Cardiac muscle cell (in vitro differentiated cells and primary cell): ENCODE data around the gene ALDH1A2. TPM values are rescaled to one million over a fixed set of nuclear protein-coding genes. Genes with fewer than 3 reads are reported as not detected.
A peak's percentile ranks its signal among the peaks of the same experiment; 100 is the strongest.
"Not testable (repeated sequence)": the region's sequence is repeated elsewhere in the genome, so short reads cannot be mapped to it uniquely, and the experiment has no call there.

Source experiments
- DNase-seq, 2 donors: peaks; one replicate each; pipeline versions ENCODE4 v3.0.0 to v3.0.0-alpha.2; 2010 to 2017; ENCODE audit warnings: low read depth in 1 of 2, low spot score in 1 of 2
- H3K27ac ChIP-seq: fragments of 200-600 bp; sonication (generic); 2 replicates; pipeline ENCODE4 v1.5.1; 2016
- H3K27me3 ChIP-seq: fragments of 200-600 bp; sonication (generic); 2 replicates; pipeline ENCODE4 v1.6.0; 2016; ENCODE audit warnings: control low read depth
- H3K36me3 ChIP-seq: fragments of 200-600 bp; sonication (generic); 2 replicates; pipeline ENCODE4 v1.5.1; 2016; ENCODE audit warnings: control low read depth
- H3K4me1 ChIP-seq: fragments of 200-600 bp; sonication (generic); 2 replicates; pipeline ENCODE4 v1.8.1; 2017; ENCODE audit warnings: low read depth, mild to moderate bottlenecking, mixed run types
- H3K4me3 ChIP-seq: fragments of 200-600 bp; sonication (generic); 2 replicates; pipeline ENCODE4 v1.5.1; 2016; ENCODE audit warnings: mild to moderate bottlenecking
- H3K9me3 ChIP-seq: fragments of 200-600 bp; sonication (generic); 2 replicates; pipeline ENCODE4 v1.5.1; 2017; ENCODE audit warnings: low read depth, mild to moderate bottlenecking, control low read depth
- polyA plus RNA-seq: library from polyadenylated mRNA; unstranded; fragments of >200 nt; fragmentation: Nextera tagmentation; extraction: Ambion mirVana; gene quantifications from 2 replicates; pipeline ENCODE4 v1.2.1, GENCODE V29; 2016
- total RNA-seq: library from RNA; depleted of rRNA; stranded (reverse); fragments of >200 nt; gene quantifications from 2 replicates; pipeline ENCODE4 v1.2.3, GENCODE V29; 2016
- TF ChIP-seq, protein P1 (sequence below): IDR thresholded peaks from 2 replicates; pipeline ENCODE4 v1.5.1; 2012; ENCODE audit warnings: low read depth, mild to moderate bottlenecking, low read length

The ALDH1A2 gene
- total and polyA plus RNA-seq, 2 experiments from 2014 or later, result 3.5 to 4.0 TPM

DNA sequence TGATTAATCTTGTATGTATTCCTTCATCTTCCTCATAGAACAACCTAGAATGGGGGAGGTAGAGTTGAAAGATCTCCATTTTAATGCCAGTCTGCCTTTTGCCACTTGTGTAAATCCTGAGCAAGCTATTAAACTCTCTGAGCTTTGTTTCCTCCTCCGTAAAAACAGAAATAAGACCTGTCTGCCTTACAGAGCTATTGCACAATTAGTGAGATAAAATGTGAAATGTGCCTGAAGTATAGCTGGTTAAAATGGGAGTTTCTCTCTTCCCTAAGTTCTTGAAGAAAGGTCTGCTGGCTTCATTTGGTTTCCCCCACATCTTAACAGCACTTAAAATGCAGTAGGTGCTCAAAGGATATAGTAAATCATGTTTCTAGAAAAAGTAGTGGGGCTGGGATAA, 19.0 kb downstream of the ALDH1A2 start:
- DNase-seq, result peak in 1 of 2 donors; percentile 54
- H3K4me1 ChIP-seq, result peaks cover 4% of the 10 kb centered on the region
- no peak overlapping the region for H3K4me3 ChIP-seq
- H3K27me3 ChIP-seq, result no peaks in the 10 kb centered on the region
- no peaks in the 10 kb centered on the region for H3K36me3 ChIP-seq
- H3K9me3 ChIP-seq, result no peaks in the 10 kb centered on the region
- TF ChIP-seq, protein P1, sequence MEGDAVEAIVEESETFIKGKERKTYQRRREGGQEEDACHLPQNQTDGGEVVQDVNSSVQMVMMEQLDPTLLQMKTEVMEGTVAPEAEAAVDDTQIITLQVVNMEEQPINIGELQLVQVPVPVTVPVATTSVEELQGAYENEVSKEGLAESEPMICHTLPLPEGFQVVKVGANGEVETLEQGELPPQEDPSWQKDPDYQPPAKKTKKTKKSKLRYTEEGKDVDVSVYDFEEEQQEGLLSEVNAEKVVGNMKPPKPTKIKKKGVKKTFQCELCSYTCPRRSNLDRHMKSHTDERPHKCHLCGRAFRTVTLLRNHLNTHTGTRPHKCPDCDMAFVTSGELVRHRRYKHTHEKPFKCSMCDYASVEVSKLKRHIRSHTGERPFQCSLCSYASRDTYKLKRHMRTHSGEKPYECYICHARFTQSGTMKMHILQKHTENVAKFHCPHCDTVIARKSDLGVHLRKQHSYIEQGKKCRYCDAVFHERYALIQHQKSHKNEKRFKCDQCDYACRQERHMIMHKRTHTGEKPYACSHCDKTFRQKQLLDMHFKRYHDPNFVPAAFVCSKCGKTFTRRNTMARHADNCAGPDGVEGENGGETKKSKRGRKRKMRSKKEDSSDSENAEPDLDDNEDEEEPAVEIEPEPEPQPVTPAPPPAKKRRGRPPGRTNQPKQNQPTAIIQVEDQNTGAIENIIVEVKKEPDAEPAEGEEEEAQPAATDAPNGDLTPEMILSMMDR, result no peak
- no peak overlapping the region for H3K27ac ChIP-seq

DNA sequence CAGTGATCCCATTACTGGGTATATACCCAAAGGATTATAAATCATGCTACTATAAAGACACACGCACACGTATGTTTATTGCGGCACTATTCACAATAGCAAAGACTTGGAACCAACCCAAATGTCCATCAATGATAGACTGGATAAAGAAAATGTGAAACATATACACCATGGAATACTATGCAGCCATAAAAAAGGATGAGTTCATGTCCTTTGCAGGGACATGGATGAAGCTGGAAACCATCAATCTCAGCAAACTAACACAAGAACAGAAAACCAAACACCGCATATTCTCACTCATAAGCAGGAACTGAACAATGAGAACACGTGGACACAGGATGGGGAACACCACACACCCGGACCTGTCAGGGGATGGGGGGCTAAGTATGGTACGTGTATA, 20.1 kb downstream of the ALDH1A2 start:
- not testable (repeated sequence) for H3K9me3 ChIP-seq, H3K27ac ChIP-seq, DNase-seq, H3K36me3 ChIP-seq, H3K4me1 ChIP-seq, H3K4me3 ChIP-seq, H3K27me3 ChIP-seq

DNA sequence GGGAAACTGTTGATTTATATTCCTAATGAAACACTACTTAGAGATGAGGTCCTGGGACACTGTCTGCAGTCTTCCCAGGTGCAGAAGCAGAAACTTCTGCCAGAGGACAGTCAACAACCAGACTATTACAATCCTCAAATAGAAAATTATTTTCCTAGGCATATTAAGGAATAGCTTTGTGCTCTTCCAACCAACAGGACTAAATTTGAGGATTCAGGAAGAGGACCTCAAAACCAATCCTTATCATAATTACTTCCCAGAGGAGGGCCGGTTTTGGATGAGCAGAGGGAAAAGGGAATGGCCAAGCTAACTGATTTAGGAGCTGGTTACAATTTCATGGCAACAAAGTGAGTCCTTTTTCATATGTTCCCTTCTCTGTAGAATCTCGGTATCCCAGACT, 21.0 kb downstream of the ALDH1A2 start:
- H3K36me3 ChIP-seq, result no peaks in the 10 kb centered on the region
- H3K4me3 ChIP-seq, result no peak overlapping the region
- no peak for DNase-seq
- no peaks in the 10 kb centered on the region for H3K9me3 ChIP-seq
- H3K27ac ChIP-seq, result no peak overlapping the region
- H3K4me1 ChIP-seq, result no peaks in the 10 kb centered on the region
- H3K27me3 ChIP-seq, result no peaks in the 10 kb centered on the region
- TF ChIP-seq, protein P1, result no peak

DNA sequence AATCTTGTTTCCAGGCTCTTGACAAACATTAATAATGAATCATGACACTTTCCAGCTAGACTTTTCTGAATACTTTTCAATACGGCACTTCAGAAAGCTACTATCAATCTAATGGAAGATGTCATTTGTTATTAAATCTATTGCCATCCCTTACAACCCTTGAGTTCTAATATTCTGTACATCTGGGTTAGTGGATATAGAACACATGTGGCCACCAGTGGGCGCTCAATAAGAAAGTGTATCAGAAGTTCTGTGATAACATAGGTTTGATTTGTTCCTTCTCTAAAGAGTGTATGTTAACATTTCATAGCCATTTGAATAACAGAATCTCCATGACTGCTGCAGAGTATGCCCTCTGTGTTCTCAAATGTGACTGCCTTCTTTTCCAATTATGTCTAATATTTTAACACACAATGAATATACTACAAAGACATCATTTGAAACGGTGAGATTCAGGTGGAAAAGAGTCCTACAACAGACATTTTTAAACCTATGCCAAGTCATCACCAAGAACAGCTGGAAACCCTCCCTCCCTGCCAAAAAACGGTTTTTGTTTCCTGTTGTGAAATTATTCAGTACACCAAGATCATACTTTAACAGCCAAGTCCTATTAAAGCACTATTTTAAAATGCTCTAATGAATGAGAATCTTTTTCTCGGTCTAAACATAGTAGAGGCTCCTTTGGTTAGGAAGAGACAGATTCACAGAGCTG, 22.2 kb downstream of the ALDH1A2 start:
- H3K27me3 ChIP-seq, result no peaks in the 10 kb centered on the region
- H3K9me3 ChIP-seq, result no peaks in the 10 kb centered on the region
- no peak overlapping the region for H3K4me3 ChIP-seq
- no peaks in the 10 kb centered on the region for H3K4me1 ChIP-seq
- H3K27ac ChIP-seq, result no peak overlapping the region
- no peaks in the 10 kb centered on the region for H3K36me3 ChIP-seq
- DNase-seq, result peak; percentile 64 to 76
- TF ChIP-seq, protein P1, result peak; percentile 75

DNA sequence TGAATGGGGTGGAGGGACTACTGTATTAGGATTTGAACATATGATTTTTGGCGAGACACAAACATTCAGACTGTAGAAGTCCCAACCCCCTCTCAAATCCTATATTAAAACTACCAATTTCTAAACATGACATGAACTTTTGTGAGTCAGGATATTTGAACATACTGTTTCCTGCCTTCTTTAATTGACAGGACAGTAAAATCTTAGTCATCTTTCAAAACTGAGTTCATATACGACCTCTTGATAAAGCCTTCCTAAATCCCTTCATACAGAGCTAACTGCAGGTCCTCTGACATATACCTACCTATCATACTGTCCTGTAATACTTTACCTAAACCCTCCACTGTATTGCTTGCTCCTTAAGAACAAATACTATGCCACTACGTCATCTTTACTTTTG, 23.5 kb downstream of the ALDH1A2 start:
- Histone ChIP-seq H3K9me3 (no peaks in the 10 kb centered on the region), H3K27me3 (no peaks in the 10 kb centered on the region), H3K36me3 (no peaks in the 10 kb centered on the region), H3K27ac (no peak overlapping the region), H3K4me1 (peaks cover 4% of the 10 kb centered on the region), H3K4me3 (no peak overlapping the region)
- TF ChIP-seq, protein P1, result no peak
- no peak for DNase-seq

DNA sequence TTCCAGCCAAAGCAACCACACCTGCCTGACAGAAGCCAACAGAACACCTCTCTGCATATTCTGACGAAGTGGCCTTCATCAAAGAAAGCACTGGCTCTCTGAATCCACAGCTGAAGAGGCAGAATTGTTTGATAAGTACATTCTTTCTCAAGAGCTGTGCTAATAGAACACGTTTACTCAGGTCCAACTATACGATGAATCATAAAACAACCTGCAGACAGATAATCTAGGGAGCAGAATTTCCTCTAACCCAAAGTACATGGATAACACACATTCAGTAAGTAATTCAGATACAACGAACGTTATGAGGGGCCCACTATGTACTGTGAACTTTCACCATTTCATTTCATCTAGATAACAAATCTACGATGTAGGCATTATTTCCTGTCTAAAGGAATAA, 25.4 kb downstream of the ALDH1A2 start:
- DNase-seq, result peak in 1 of 2 donors; percentile 6
- Histone ChIP-seq H3K27ac (no peak overlapping the region), H3K4me1 (peaks cover 4% of the 10 kb centered on the region), H3K4me3 (no peak overlapping the region), H3K36me3 (no peaks in the 10 kb centered on the region), H3K9me3 (no peaks in the 10 kb centered on the region), H3K27me3 (no peaks in the 10 kb centered on the region)
- TF ChIP-seq, protein P1, result no peak
